Fibroblast of gingiva (primary cell): ENCODE measurements around the gene RLN3.

Experiments used
- DNase-seq: peaks from one replicate; pipeline ENCODE4 v3.0.0-alpha.2; 2011; ENCODE audit warnings: low read depth

RLN3 gene

GRCh38 chr19:14027856-14028450, at the start of gene RLN3:
Gene RLN3, plus strand, starts transcription at chr19:14028148. Its CDS starts 57 bp downstream, at chr19:14028205.
- DNase-seq: no peak

DNA sequence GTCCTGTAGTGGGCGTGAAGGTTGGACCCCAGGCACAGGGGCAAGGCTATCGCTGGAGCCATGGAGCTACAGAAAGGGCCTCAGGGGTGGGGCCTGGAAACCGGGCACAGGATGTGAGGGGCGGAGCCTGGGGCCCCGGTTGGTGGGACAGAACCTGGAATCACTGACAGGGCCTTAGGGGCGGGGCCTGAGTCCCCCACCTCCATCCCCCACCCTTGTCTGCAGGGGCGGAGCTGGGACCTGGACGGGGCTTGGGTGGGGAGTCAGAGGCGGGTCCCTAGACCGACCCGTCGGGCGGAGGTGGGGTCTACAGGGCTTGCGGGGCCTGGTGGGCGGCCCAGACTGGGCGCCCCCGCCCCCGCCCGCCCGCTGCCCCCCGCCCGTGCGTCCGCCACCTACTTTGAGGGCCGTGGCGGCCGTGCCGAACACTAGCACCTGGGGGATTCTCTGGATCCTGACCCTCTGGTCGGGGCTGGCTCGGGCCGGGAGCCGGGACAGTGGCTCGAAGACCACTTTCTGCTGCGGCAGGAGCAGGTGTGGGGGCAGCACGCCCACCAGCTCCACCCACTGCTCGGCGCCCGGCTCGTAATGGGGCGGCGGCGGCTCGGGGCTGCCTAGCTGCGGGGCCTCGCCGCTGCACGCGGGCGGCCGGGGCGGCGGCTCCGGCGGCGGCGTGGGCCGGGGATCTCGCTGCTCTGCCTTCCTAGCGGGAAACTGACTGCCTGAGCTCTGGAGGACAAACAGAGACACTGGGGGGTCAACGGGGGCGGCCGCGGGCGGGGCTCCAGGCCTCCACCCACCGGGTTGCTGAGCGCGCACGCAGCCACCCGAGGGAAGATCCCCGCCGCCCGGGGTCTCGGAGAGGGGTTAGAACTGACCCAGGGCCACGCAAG, 49.4 kb upstream of the RLN3 start:
- DNase-seq: no peak

- DNase-seq: no peak
Observed at GRCh38 chr19:13979244-13979615, 48.7 kb upstream of the RLN3 start.

DNA sequence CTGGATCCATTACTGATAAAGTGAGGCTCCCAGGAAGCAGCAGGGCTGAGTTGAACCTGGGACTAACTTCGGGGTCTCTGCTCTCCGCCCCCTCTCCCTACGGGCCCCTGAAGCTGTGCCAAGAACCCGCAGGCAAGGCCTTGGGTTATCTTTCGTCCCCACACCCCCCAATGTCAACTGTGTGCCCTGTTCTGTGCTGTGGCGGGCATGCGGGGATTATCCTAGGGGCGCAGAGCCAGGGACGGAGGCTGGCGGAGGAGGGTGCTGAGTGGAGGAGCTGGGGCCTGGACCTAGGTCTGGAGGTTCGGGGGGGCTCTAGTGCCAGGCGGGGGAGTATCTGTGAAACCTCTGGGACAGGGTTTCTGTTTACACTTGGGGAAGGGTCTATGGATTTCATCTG, 48.3 kb upstream of the RLN3 start:
- no peak for DNase-seq

- no peak for DNase-seq
Observed at GRCh38 chr19:13980340-13980739, 47.6 kb upstream of the RLN3 start.

DNA sequence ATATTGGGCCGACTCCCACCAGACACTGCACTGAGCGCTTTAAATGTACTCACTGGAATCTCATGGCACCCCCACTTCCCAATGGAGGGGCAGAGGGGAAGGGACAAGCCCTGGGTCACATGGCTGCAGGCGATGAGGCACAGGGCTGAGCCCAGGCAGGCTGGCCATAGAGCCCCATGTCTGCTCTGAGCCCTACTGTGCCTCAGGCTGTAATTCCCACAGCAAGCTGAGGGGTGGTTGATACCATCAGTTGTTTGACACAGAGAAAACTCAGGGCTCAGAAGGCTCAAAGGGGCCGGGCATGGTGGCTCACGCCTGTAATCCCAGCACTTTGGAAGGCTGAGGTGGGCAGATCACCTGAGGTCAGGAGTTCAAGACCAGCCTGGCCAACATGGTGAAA, 46.9 kb upstream of the RLN3 start:
- no peak for DNase-seq

DNA sequence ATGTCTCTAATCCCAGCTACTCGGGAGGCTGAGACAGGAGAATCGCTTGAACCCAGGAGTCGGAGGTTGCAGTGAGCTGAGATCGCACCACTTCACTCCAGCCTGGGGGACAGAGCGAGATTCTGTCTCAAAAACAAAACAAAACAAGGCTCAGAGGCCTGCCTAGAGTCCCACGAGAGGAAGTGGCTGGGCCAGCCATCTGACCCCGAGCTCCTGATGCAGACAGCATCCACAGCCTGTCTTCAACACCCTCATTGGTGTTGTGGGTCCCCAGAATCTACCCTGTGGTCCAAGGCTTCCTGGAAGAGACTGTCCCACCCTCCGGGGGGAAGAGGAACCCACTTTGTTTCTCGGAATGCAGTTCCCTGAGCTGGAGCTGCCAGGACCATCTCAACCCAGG, 46.5 kb upstream of the RLN3 start:
- DNase-seq: no peak

- DNase-seq: no peak
Observed at GRCh38 chr19:13981988-13982501, 45.9 kb upstream of the RLN3 start.

DNA sequence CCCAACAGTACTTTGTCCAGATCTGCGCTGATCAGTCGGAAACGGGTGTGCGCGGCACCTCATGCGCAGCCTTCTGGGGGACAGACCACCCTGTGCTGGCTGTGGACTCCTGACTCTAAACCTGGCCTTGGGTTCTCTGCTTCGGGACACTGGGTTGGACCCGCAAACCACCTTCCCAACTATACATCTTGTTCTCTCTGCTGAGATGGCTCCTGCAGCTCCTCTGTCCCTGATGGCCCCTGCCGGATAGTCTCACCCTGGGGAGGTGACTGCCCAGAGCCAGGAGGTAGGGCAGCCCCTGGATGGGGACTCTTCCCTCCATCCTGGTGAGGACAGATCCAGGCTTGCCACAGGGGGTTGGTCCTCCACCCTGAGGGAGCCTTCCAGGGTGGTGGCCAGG, 45.2 kb upstream of the RLN3 start:
- no peak for DNase-seq

GRCh38 chr19:13983213-13983889, 44.6 kb upstream of the RLN3 start:
- no peak for DNase-seq

DNA sequence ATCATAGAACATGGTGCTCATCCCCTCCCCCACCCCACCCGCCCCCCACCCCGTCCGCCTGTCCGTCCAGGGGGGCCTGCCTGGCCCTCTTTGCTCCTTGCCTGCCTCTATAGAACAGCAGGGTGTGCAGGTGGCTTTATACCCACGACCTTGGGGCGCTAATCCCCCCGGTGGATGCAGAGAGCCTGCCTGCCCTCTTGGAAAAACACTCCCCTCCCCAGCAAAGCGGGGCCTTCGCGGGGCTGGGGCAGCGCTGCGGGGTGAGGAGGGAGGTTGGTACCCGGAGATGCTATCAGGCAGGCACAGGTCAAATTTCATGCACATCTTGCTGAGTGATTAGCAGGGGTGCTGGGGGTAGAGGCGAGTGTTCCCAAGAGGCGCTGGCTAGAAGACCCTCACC, 43.8 kb upstream of the RLN3 start:
- no peak for DNase-seq

DNA sequence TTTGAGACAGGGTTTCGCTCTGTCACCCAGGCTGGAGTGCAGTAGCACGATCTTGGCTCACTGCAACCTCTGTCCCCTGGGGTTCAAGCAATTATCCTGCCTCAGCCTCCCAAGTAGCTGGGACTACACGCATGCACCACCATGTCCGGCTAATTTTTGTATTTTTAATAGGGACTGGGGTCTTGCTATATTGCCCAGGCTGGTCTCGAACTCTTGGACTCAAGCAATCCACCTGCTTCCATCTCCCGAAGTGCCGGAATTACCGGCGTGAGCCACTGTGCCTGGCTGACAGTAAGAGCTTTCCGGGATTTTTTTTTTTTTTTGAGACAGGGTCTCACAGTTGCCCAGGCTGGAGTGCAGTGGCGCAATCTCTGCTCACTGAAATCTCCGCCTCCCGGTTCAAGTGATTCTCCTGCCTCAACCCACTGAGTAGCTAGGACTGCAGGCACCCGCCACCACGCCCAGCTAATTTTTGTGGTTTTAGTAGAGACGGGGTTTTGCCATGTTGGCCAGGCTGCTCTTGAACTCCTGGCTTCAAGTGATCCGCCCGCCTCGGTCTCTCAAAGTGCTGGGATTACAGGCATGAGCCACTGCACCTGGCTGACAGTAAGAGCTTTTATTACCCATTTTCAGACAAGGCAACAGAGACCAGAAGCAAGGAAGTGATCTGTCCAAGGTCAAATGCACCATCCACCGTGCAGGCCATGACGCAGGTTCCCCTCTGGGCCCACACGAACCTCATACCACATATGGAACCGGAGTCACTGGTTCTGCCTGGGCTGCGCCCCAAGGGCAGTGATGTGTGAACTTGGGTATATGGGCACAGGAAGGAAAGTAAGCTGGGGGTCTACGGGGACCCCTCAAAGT, 42.8 kb upstream of the RLN3 start:
- no peak for DNase-seq

GRCh38 chr19:13985771-13986347, 42.1 kb upstream of the RLN3 start:
- DNase-seq: no peak

DNA sequence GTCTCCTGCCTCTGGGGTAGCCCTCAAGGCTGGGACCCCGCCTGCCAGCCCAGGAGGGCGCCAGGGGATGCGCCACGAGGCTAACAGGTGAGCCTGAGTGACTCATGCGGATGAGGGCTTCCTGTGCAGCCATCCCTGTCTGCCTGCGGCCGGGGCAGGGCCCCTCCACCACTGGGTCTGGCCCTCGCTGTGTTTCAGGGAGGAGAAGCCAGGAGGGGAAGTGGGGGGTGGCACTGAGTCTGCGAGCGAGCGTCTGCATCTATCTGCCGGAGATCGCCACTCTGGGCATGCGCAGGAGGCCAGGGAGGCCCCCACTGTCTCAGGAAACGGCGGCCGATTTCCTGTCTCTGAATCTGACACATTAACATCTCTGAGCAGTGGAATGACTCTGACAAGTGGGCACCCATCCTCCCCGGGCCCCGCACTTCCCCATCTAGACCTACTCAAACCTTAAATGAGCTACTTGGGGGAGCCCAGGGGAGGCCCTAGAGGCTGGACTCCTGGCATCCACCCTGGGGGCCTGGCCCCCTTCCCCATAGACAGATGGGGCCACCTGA, 41.5 kb upstream of the RLN3 start:
- peak; percentile 40 for DNase-seq

GRCh38 chr19:13987101-13987890, 40.7 kb upstream of the RLN3 start:
- no peak for DNase-seq

GRCh38 chr19:13989487-13989886, 38.5 kb upstream of the RLN3 start:
- no peak for DNase-seq

- DNase-seq: no peak
Observed at GRCh38 chr19:13990085-13990484, 37.9 kb upstream of the RLN3 start.

GRCh38 chr19:13992025-13992424, 35.9 kb upstream of the RLN3 start:
- no peak for DNase-seq

DNA sequence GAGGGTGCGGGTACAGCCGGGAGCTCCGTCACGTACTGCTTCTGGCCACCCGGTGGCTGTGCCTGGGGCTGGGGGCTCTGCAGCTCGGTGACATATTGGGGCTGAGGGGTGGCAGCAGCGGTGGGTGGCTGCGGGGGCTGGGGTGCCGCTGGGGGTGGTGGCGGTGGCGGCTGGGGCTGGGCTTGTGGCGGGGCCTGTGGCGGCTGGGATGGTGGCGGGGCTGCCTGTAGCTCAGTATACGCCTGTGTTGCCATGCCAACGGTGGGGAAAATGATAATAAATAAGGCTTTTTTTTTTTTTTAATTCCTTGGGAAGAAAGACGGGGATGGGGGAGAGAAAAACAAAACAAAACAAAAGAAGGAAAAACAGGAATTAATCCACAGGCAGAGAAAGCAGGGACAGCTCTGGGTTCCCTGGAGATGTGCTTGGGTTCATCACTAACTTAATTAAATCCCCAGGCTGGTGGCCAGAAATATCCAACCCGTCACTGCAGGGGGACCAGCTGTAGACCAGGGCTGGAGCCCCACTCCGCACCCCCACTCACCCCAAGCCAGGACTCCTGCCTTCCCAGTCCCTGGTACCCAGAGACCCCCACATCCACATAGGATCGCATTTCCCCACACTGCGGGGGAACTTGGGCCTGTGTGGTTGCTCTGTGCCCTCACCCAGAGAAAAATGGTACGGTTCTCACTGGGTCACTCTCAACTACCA, 34.2 kb upstream of the RLN3 start:
- DNase-seq: no peak
